Endothelial cell of umbilical vein (primary cell): ENCODE results near the gene BAZ1B. TPM values are rescaled to one million over a fixed set of nuclear protein-coding genes. Genes with fewer than 3 reads are reported as not detected.
"Not testable (repeated sequence)": the region's sequence is repeated elsewhere in the genome, so short reads cannot be mapped to it uniquely, and the experiment has no call there.

ENCODE experiments used
- BruUV-seq: library from RNA; stranded (reverse); fragments of 400-500 nt; replicated peaks from 2 replicates; lab custom pipeline; 2021; lab: Mats Ljungman, UMichigan
- CTCF ChIA-PET: fragments of 300-600, 350-600 bp; sonication (Branson Sonifier 250); formaldehyde crosslinking; loops from one replicate; lab custom pipeline; 2021; ENCODE audit warnings: antibody characterized with exemption, inconsistent platforms; lab: Charles Lee
- POLR2A ChIA-PET: fragments of 300-600, 350-600 bp; sonication (Branson Sonifier 250); formaldehyde crosslinking; loops from one replicate; lab custom pipeline; 2021; ENCODE audit warnings: antibody characterized with exemption, inconsistent platforms; lab: Charles Lee
- DNase-seq: peaks from one replicate; pipeline ENCODE4 v3.0.0-alpha.2; 2011; ENCODE audit warnings: low read depth, low spot score
- FAIRE-seq: peaks from 2 replicates; lab custom pipeline; 2011; peaks lifted over from hg19 to GRCh38; lab: Jason Lieb, UNC
- H2AFZ ChIP-seq: 2 replicates; pipeline ENCODE4 v1.6.0; 2012; ENCODE audit warnings: low read depth, low read length, control low read depth, inconsistent platforms
- H3K27ac ChIP-seq: 2 replicates; pipeline ENCODE4 v1.5.1; 2011; ENCODE audit warnings: low read depth, mild to moderate bottlenecking, control low read depth, low read length, moderate library complexity; ENCODE audit not compliant: insufficient read depth
- H3K27me3 ChIP-seq, 2 experiments: 2 replicates each; pipeline versions ENCODE4 v1.6.0 to v1.6.1; 2011; ENCODE audit warnings: low read length in 2 of 2, mixed read lengths in 1 of 2; ENCODE audit not compliant: control insufficient read depth in 2 of 2, insufficient read depth in 2 of 2
- H3K36me3 ChIP-seq, 2 experiments: 2 replicates in 1 of 2; 3 replicates in 1 of 2; pipeline ENCODE4 v1.5.1; 2011; ENCODE audit warnings: low read length in 2 of 2, mild to moderate bottlenecking in 1 of 2, moderate library complexity in 1 of 2; ENCODE audit not compliant: control insufficient read depth in 2 of 2, insufficient read depth in 2 of 2; ENCODE audit errors: extremely low read depth in 1 of 2
- H3K4me1 ChIP-seq: 3 replicates; pipeline ENCODE4 v1.5.1; 2011; ENCODE audit warnings: mild to moderate bottlenecking, low read length; ENCODE audit not compliant: control insufficient read depth, insufficient read depth; ENCODE audit errors: extremely low read depth
- H3K4me2 ChIP-seq: 2 replicates; pipeline ENCODE4 v1.6.1; 2011; ENCODE audit warnings: low read length, control low read depth, mixed read lengths; ENCODE audit not compliant: insufficient read depth
- H3K4me3 ChIP-seq, 3 experiments: fragments of 200-600 bp in 1 of 3; sonication (generic), shearing (Covaris generic) in 1 of 3; replicated peaks in 1 of 3; 2 replicates each; pipeline ENCODE4 v1.5.1; 2011 to 2016; ENCODE audit warnings: control low read depth in 3 of 3, low read length in 3 of 3, mild to moderate bottlenecking in 2 of 3, inconsistent platforms in 1 of 3, low read depth in 1 of 3, moderate library complexity in 1 of 3; ENCODE audit not compliant: insufficient read depth in 1 of 3
- H3K79me2 ChIP-seq: 2 replicates; pipeline ENCODE4 v1.6.0; 2012; ENCODE audit warnings: low read length, inconsistent platforms; ENCODE audit not compliant: control insufficient read depth, insufficient read depth
- H3K9ac ChIP-seq: replicated peaks from 2 replicates; pipeline ENCODE3; 2011; ENCODE audit warnings: low read length, control low read depth; ENCODE audit not compliant: insufficient read depth; ENCODE audit errors: extremely low read depth
- H3K9me1 ChIP-seq: replicated peaks from 3 replicates; pipeline ENCODE4 v1.6.0; 2011; ENCODE audit warnings: mild to moderate bottlenecking, low read length; ENCODE audit not compliant: control insufficient read depth, insufficient read depth; ENCODE audit errors: extremely low read depth
- H3K9me3 ChIP-seq: replicated peaks from 2 replicates; pipeline ENCODE4 v1.5.1; 2012; ENCODE audit warnings: low read length, inconsistent platforms; ENCODE audit not compliant: control insufficient read depth, insufficient read depth
- H4K20me1 ChIP-seq: replicated peaks from 2 replicates; pipeline ENCODE3; 2011; ENCODE audit warnings: mild to moderate bottlenecking, low read length; ENCODE audit not compliant: control insufficient read depth, insufficient read depth; ENCODE audit errors: extremely low read depth
- EZH2 ChIP-seq: IDR thresholded peaks from 2 replicates; pipeline ENCODE4 v1.6.1; 2012; ENCODE audit warnings: borderline replicate concordance, low read depth, mild to moderate bottlenecking, moderate library complexity, low read length, inconsistent platforms; ENCODE audit not compliant: severe bottlenecking
- FOS ChIP-seq: IDR thresholded peaks from 2 replicates; pipeline ENCODE4 v1.6.1; 2011; ENCODE audit warnings: mild to moderate bottlenecking, low read length, moderate library complexity, borderline replicate concordance; ENCODE audit not compliant: insufficient read depth
- GATA2 ChIP-seq: IDR thresholded peaks from 2 replicates; pipeline ENCODE4 v1.7.0; 2011; ENCODE audit warnings: low read depth, mild to moderate bottlenecking, moderate library complexity, mixed read lengths, low read length; ENCODE audit not compliant: insufficient read length, insufficient read depth
- JUN ChIP-seq: IDR thresholded peaks from 2 replicates; pipeline ENCODE4 v1.6.1; 2011; ENCODE audit warnings: borderline replicate concordance, low read depth; ENCODE audit not compliant: insufficient read length, insufficient read depth
- MAX ChIP-seq: IDR thresholded peaks from 2 replicates; pipeline ENCODE4 v1.6.1; 2011; ENCODE audit not compliant: insufficient read depth, insufficient read length
- MYC ChIP-seq: IDR thresholded peaks from one replicate; pipeline ENCODE4 v1.6.1; 2011; ENCODE audit warnings: mild to moderate bottlenecking, low read depth, low read length
- POLR2A ChIP-seq: IDR thresholded peaks from 2 replicates; pipeline ENCODE4 v1.6.1; 2012; ENCODE audit warnings: low read depth, mild to moderate bottlenecking, control low read depth, low read length
- POLR2AphosphoS5 ChIP-seq: IDR thresholded peaks from 2 replicates; pipeline ENCODE4 v1.6.1; 2012; ENCODE audit warnings: low read depth, mild to moderate bottlenecking, control low read depth, low read length, moderate library complexity; ENCODE audit not compliant: insufficient read depth
- dilution Hi-C: fragments of 300-500 bp; cut with MboI; formaldehyde crosslinking; loops from one replicate; pipeline ENCODE4 v1.15.0; 2019; ENCODE audit warnings: low sequenced_read_pairs; ENCODE audit not compliant: extremely low pct_ligation_motif_present
- intact Hi-C: fragments of 100-400 bp; cut with micrococcal nuclease; formaldehyde crosslinking; loops from one replicate; pipeline ENCODE4 v1.10.0; 2022
- polyA plus RNA-seq, 4 experiments: library from polyadenylated mRNA; depleted of rRNA in 3 of 4; stranded (reverse) in 3 of 4; unstranded in 1 of 4; fragments of >200 nt; gene quantifications; 2 replicates each; pipeline versions ENCODE4 v1.2.1 to v1.2.3, GENCODE V29; 2011 to 2012; ENCODE audit warnings: missing spikeins in 1 of 4
- total RNA-seq: library from RNA; stranded (reverse); gene quantifications from 2 replicates; pipeline ENCODE4 v1.2.3, GENCODE V29; 2021
- TF ChIP-seq, protein P1 (sequence below), 2 donors: IDR thresholded peaks; 1 replicate in 1 of 2; 2 replicates in 1 of 2; pipeline ENCODE4 v1.5.1; 2011; ENCODE audit warnings: low read length in 2 of 2, mild to moderate bottlenecking in 2 of 2, moderate library complexity in 2 of 2, control low read depth in 1 of 2, inconsistent platforms in 1 of 2, low read depth in 1 of 2; ENCODE audit not compliant: insufficient read depth in 1 of 2; ENCODE audit errors: extremely low read depth in 1 of 2

BAZ1B gene
- total and polyA plus RNA-seq, 2 donors (not counting 3 experiments of a cell fraction or from before 2014, with no cell fraction given), result 16.2 to 74.7 TPM

DNA sequence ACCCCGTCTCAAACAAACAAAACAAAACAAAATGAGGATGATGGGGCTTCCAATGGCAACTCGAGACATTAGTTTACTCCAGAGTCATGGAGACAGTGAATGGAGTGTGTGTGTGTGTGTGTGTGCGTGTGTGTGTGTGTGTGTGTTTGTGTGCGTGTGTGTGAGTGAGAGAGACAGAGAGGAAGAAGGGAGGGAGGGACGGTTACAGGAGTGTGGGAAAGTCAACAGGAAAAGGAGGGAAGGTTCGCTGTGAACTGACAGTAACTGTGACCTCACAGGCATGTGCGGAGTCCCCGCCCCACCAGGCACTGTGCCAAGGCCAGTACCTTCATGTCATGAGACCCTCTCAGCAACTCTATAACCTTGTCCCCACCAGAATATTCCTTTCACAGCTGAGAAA is 102.1 kb downstream of the BAZ1B start:
- POLR2A ChIA-PET, H3K79me2 ChIP-seq, H4K20me1 ChIP-seq, FAIRE-seq, H3K4me1 ChIP-seq, BruUV-seq, intact Hi-C loops, dilution Hi-C loops, H3K9me1 ChIP-seq, H3K9me3 ChIP-seq, H3K4me3 ChIP-seq, H3K27ac ChIP-seq, H3K9ac ChIP-seq, H3K27me3 ChIP-seq, H3K36me3 ChIP-seq, H3K4me2 ChIP-seq, CTCF ChIA-PET: not testable (repeated sequence)
- H2AFZ ChIP-seq, result peak overlapping the region; percentile 20
- peak; percentile 78 for DNase-seq

DNA sequence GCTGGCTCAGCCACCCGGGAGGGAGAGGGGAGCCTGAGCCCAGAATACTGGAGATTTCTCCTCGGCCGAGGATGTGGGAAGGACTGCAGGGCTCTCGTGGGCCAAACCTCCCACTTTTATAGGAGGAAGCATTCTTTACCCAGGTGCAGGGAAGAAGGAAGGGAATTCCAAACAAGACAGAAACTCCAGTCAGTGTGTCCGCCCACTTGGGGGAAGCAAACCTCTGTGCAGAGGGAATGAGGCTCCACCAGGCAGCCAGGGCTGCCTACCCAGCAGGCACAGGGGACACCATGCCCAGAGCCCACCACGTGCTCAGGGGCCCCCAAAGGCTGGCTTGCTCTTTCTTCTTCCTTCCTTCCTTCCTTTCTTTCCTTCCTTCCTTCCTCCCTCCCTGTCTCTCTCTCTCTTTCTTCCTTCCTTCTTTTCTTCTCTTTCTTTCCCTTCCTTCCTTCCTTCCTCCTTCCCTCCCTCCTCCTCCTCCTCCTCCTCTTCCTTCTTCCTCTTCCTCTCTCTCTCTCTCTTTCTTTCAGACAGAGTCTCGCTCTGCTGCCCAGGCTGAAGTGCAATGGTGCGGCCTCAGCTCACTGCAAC is 103.9 kb downstream of the BAZ1B start:
- no peak for DNase-seq
- Histone ChIP-seq H3K4me1 (no peaks in the 10 kb centered on the region), H3K9me3 (no peaks in the 10 kb centered on the region), H3K9ac (no peak overlapping the region), H3K36me3 (no peaks in the 10 kb centered on the region), H2AFZ (no peak overlapping the region), H3K4me3 (no peak overlapping the region), H3K9me1 (no peaks in the 10 kb centered on the region), H3K79me2 (no peaks in the 10 kb centered on the region), H3K4me2 (no peak overlapping the region), H4K20me1 (no peaks in the 10 kb centered on the region), H3K27me3 (no peaks in the 10 kb centered on the region), H3K27ac (no peak overlapping the region)
- TF ChIP-seq GATA2 (no peak), EZH2 (no peak), MYC (no peak), FOS (no peak), JUN (no peak), POLR2A (no peak), POLR2AphosphoS5 (no peak), MAX (no peak)
- TF ChIP-seq, protein P1, sequence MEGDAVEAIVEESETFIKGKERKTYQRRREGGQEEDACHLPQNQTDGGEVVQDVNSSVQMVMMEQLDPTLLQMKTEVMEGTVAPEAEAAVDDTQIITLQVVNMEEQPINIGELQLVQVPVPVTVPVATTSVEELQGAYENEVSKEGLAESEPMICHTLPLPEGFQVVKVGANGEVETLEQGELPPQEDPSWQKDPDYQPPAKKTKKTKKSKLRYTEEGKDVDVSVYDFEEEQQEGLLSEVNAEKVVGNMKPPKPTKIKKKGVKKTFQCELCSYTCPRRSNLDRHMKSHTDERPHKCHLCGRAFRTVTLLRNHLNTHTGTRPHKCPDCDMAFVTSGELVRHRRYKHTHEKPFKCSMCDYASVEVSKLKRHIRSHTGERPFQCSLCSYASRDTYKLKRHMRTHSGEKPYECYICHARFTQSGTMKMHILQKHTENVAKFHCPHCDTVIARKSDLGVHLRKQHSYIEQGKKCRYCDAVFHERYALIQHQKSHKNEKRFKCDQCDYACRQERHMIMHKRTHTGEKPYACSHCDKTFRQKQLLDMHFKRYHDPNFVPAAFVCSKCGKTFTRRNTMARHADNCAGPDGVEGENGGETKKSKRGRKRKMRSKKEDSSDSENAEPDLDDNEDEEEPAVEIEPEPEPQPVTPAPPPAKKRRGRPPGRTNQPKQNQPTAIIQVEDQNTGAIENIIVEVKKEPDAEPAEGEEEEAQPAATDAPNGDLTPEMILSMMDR (IDR thresholded peaks at IDR 0.05; ENCODE audit: extremely low read depth in 1 of 2, insufficient read depth in 1 of 2, low read depth in 1 of 2, low read length in 2 of 2), result no peak
- dilution Hi-C loops, result no loop called here
- ChIA-PET CTCF (no interaction called here), POLR2A (no interaction called here)
- intact Hi-C loops, result no loop called here
- peak; percentile 12 for FAIRE-seq
- BruUV-seq, result no TSS peak

GRCh38 chr7:73410541-73411131 is 111.5 kb downstream of the BAZ1B start:
- H3K9ac ChIP-seq, H3K36me3 ChIP-seq, CTCF ChIA-PET, H4K20me1 ChIP-seq, POLR2A ChIA-PET, intact Hi-C loops, H3K4me2 ChIP-seq, dilution Hi-C loops, H3K79me2 ChIP-seq, BruUV-seq, H3K27ac ChIP-seq, H3K4me1 ChIP-seq, H3K9me3 ChIP-seq, H3K27me3 ChIP-seq, FAIRE-seq, H3K4me3 ChIP-seq, H3K9me1 ChIP-seq: not testable (repeated sequence)
- peak; percentile 59 for DNase-seq
- peak overlapping the region; percentile 65 for H2AFZ ChIP-seq
